Measurements from ENCODE around the gene CACNG3. TPM values are rescaled to one million over a fixed set of nuclear protein-coding genes. Genes with fewer than 3 reads are reported as not detected.
"Not testable (repeated sequence)": the region's sequence is repeated elsewhere in the genome, so short reads cannot be mapped to it uniquely, and the experiment has no call there.

CACNG3 gene
- polyA plus RNA-seq, 4 donors: not detected

GRCh38 chr16:24324421-24324820, 68.3 kb downstream of the CACNG3 start:
- no peak for DNase-seq (ENCODE audit: low read depth in 4 of 4, low spot score in 3 of 4)

DNA sequence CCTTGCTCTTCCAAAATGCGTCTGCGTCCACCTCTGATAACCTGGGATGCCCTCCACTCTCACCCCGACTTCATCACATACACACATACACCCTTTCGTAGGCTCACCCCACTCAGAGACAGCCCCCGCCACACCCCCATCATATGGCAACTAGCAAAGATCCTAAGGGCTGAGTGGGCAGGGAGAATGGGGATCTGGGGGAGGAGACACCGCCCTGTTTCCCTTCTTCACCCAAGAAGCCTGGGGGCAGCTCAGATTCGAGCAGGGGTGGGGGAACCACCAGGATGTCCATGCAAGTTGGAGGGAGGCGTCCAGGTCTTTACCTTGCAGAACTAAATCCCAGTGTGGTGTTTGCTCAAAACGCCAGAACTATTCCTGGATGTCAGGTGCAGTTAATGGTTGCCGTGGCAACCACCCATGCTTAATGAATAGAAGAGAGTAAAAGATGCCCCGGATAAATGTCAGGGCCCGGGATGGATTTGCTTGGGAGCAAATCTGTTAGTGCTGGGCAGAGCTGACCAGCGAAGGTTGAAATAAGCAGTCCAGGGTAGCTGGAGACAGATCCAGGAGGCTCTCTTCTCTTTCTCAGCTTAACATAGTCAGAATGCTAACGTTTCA, 72.8 kb downstream of the CACNG3 start:
- DNase-seq (ENCODE audit: low read depth in 4 of 4, low spot score in 3 of 4): no peak

GRCh38 chr16:24332178-24332577, 76.0 kb downstream of the CACNG3 start:
- DNase-seq (ENCODE audit: low read depth in 4 of 4, low spot score in 3 of 4): no peak

DNA sequence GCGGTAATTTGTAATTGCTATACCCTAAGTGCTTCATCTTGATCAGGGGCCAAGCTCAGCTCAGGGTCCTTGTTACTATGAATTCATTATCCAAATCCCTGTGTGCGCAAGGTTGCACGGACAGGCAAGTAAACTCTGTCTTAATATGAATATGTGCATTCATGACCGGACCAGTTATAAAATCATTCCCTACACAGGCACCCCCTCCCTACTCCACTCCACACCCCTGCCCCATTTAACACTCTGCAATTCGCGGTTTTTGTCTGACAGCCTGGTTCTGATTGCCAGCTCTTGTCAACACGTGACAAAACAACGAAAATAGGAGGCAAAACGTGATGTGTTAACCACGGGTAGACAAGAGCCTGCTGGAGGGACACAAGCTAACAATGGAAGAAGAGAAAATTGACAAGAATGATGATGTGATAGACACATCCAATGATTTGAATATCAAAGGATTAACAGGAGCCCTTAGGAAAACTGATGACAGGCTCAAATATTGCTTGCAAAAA, 76.5 kb downstream of the CACNG3 start:
- no peak for DNase-seq (ENCODE audit: low read depth in 4 of 4, low spot score in 3 of 4)

- no peak for DNase-seq (ENCODE audit: low read depth in 4 of 4, low spot score in 3 of 4)
These were observed 80.4 kb downstream of the CACNG3 start for GRCh38 chr16:24336491-24336890.

GRCh38 chr16:24337013-24337412, 80.9 kb downstream of the CACNG3 start:
- DNase-seq (ENCODE audit: low read depth in 4 of 4, low spot score in 3 of 4): no peak

DNA sequence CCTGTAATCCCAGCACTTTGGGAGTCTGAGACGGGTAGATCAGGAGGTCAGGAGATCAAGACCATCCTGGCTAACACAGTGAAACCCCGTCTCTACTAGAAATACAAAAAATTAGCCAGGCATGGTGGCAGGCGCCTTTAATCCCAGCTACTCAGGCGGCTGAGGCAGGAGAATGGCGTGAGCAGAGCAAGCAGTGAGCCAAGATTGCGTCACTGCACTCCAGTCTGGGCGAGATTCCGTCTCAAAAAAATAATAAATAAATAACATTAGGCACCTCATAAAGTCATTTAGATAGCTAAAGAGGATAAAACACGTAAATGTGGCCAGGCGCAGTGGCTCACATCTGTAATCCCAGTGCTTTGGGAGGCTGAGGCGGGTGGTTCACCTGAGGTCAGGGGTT, 87.7 kb downstream of the CACNG3 start:
- not testable (repeated sequence) for DNase-seq (ENCODE audit: low read depth in 4 of 4, low spot score in 3 of 4)

DNA sequence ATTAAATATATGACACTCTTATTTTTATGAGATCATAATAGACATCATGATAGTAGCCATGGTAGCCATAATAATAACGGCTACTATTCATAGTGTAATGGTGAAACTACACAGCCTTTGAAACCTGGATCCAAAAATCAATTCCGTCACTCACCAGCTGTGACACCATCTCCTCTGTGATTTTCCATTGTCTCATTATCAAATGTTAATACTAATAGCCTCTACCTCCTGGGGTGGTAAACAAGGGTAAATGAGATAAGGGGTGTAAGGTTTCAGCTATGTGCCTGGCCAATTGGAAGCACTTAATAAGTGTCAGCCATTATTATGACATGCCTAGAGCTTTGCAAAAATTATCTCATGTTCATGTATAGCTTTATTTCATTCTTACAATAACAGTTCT, 88.6 kb downstream of the CACNG3 start:
- no peak for DNase-seq (ENCODE audit: low read depth in 4 of 4, low spot score in 3 of 4)

DNA sequence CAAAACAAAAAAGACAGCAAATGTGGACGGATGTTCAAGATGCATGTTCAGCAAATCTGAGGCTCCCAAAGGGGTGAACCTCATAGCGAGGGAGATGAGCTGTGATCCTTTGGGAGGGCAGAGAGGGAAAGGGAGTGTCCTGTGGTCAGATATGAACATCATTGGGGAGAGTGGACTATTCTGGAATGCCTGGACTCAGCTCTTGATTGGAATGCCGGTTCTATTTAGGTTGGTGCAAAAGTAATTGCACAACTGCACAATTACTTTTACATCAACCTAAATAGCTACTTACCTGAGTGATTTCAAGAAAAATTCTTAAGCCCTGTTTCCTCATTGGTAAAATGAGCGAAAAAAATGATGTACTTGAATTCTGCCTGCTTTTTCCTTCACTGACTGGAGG, 89.6 kb downstream of the CACNG3 start:
- no peak for DNase-seq (ENCODE audit: low read depth in 4 of 4, low spot score in 3 of 4)

DNA sequence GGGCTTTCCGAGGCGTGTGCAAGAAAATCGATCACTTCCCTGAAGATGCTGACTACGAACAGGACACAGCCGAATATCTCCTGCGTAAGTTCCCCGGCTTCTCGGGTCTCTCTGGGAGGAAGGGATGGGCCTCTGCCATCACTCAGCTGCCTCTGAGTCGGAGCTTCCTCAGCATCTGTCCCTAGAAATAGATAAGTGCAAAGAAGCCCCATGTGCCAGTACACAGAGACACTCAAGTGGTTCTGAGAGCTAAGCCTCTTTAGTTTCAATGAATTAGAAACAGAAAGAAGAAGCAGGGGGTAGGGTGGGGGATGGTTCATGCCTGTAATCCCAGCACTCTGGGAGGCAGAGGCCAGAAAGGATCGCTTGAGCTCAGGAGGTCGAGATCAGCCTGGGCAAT, 90.6 kb downstream of the CACNG3 start:
- DNase-seq (ENCODE audit: low read depth in 4 of 4, low spot score in 3 of 4): no peak

- no peak for DNase-seq (ENCODE audit: low read depth in 4 of 4, low spot score in 3 of 4)
These were observed 91.4 kb downstream of the CACNG3 start for GRCh38 chr16:24347556-24347955.

DNA sequence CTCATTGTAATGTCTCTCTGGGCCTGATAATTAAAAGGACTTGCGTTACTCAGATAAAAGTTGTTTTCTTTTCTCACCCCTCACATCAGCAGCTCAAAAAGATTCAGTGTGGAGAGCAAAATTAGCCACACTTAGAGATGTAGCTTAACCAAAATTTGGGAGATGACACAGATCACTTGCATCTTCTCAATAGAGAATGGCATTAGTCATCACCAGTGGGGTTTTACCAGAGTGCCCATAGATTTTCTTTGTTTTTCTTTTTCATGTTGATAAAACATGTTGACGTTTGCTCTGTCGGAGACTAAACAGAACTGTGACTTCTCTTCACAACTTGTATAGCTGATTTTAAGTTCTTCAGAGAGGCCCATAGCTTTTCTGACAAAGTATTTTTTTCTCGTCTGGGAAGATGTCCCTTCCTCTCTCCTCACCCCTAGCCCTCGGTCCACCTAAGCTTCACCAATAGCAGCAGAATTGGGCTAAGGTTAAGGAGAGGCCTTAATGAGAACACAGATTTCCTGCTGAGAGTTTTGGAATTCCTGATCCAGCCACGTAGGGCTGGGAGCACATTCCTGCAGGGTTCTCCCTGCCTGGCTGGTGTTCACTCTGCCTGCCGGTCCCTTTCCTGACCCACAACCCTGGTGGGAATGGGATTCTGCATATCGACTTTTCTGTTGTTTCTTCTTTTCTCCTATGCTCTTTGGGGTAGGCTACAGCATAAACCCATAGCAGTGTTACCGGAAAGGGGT, 92.6 kb downstream of the CACNG3 start:
- DNase-seq (ENCODE audit: low read depth in 4 of 4, low spot score in 3 of 4): no peak

DNA sequence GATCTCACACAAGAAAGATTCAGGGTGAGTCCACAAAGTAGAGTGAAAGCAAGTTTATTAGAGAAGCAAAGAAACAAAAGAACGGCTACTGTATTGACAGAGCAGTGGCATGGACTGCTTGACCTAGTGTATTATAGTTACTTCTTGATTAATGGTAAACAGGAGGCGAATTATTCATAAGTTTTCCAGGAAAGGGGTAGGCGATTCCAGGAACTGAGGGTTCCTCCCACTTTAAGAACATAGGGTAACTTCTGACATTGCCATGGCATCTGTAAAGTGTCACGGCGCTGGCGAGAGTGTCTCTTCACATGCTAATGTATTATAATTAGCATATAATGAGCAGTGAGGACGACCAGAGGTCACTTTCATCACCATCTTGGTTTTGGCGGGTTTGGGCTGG, 93.2 kb downstream of the CACNG3 start:
- DNase-seq (ENCODE audit: low read depth in 4 of 4, low spot score in 3 of 4): no peak

- no peak for DNase-seq (ENCODE audit: low read depth in 4 of 4, low spot score in 3 of 4)
These were observed 96.6 kb downstream of the CACNG3 start for GRCh38 chr16:24352746-24353145.

- no peak for DNase-seq (ENCODE audit: low read depth in 4 of 4, low spot score in 3 of 4)
These were observed 97.5 kb downstream of the CACNG3 start for GRCh38 chr16:24353622-24354021.

GRCh38 chr16:24357511-24357910, 101.4 kb downstream of the CACNG3 start:
- DNase-seq (ENCODE audit: low read depth in 4 of 4, low spot score in 3 of 4): no peak

DNA sequence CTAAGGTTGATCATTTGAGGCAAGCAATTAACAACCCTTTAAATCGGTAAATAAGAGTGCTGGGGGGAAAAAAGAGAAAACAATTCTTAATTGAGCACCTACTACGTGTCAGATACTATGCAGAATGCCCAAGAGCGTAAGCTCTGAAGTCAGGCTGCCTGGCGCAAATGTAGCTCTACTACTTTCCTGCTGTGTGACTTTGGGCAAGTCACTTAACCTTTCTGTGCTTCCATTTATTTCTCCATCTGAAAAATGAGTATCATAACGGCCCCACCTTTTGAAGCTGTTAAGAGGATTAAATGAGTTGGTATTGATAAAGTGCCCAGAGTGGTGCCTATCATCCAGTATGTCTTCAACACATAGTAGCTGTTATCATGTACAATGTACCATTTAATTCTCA, 102.0 kb downstream of the CACNG3 start:
- DNase-seq (ENCODE audit: low read depth in 4 of 4, low spot score in 3 of 4): no peak

DNA sequence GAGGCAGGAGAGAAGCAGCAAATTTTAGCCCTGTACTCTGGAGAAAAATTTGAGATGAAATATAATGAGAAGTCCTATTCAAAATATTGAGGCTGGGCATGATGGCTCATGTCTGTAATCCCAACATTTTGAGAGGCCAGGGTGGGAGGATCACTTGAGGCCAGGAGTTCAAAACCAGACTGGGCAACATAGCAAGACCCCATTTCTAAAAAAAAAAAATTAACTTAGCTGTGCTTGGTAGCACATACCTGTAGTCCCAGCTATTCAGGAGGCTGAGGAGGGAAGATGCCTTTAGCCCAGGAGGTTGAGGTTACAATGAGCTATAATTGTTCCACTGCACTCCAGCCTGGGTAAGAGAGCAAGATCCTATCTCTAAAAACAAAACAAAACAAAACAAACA, 103.4 kb downstream of the CACNG3 start:
- no peak for DNase-seq (ENCODE audit: low read depth in 4 of 4, low spot score in 3 of 4)

DNA sequence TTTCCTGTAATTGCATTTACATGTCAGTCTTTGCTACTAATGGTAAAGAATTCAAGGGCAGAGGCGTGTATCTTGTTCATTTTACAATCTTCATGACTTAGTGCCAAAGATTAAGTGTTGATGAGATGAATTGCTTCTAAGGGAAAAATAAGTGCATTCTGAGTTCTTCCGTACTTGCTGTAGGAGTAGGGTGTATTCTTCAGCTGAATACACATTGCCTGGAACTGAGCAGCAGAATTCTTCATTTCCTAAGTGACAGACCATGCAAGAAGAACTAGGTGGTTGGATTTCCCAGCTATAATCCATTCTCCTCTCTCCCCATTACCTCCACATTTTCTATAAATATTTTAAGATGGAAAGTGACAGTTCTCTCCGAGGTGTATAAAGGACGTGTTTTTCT, 104.8 kb downstream of the CACNG3 start:
- DNase-seq (ENCODE audit: low read depth in 4 of 4, low spot score in 3 of 4): no peak

DNA sequence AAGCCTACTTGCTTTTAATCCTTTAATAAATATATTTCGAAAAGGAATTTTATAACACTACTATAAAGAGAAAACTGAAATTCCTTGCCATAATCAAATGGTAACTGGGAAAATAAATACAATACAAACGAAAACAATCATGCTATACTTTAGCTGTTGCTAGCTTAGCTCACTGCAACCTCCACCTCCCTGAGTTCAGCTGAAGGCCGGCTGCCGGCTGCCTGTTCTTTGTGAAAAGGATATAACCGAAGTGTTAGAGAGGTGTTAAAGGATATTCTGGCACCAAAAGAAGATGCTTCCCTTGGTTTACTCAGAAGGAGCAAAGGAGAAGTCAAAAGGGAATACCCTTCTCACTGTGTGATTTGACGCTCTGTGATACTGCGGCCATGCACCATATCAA, 108.5 kb downstream of the CACNG3 start:
- DNase-seq (ENCODE audit: low read depth in 4 of 4, low spot score in 3 of 4): no peak

DNA sequence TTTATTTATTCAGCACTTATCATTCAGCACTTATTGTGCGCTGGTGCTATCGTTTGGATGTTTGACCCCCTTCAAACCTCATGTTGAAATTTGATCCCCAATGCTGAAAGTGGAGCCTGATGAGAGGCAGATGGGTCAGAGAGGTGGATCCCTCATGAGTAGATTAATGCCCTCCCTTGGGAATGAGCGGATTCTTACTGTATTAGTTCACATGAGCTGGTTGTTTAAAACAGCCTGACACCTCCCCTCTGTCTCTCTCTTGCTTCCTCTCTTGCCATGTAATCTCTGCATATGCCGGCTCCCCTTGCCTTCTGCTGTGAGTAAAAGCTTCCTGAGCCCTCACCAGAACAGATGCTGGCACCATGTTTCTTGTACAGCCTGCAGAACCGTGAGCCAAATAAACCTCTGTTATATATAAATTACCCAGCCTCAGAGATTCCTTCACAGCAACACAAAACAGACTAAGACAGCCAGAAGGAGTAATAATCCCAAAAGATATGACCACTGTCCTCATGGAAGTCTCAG, 111.1 kb downstream of the CACNG3 start:
- no peak for DNase-seq (ENCODE audit: low read depth in 4 of 4, low spot score in 3 of 4)

- DNase-seq (ENCODE audit: low read depth in 4 of 4, low spot score in 3 of 4): no peak
These were observed 116.7 kb downstream of the CACNG3 start for GRCh38 chr16:24372824-24373223.

Measured in left renal pelvis (tissue), 4 donors.